ENCODE measurements around the gene PSPN. TPM values are rescaled to one million over a fixed set of nuclear protein-coding genes. Genes with fewer than 3 reads are reported as not detected.
A peak's percentile ranks its signal among the peaks of the same experiment; 100 is the strongest.

The PSPN gene
- total and polyA plus RNA-seq, 2 of the 13 experiments (the other 11 are each of a cell fraction or from before 2014, with no cell fraction given) = 0.69 to 1.1 TPM

- TF ChIP-seq JUN (CRISPR knock-in tag; IDR thresholded peaks at IDR 0.05) (no peak), RFXAP (CRISPR knock-in tag; IDR thresholded peaks at IDR 0.05; ENCODE audit: borderline replicate concordance) (peak; percentile 91), TAF1 (CRISPR knock-in tag; IDR thresholded peaks at IDR 0.05) (peak; percentile 58), SP1 (IDR thresholded peaks at IDR 0.05) (no peak), SP1 (CRISPR knock-in tag; IDR thresholded peaks at IDR 0.05) (no peak), RBFOX2 (IDR thresholded peaks at IDR 0.05; ENCODE audit: low read depth, low read length) (peak; percentile 89), PATZ1 (CRISPR knock-in tag; IDR thresholded peaks at IDR 0.05) (peak; percentile 97), HOXD1 (CRISPR knock-in tag; IDR thresholded peaks at IDR 0.05) (0 out of 2 replicates have a peak, but pooled peaks have one; percentile 50), CREB1 (IDR thresholded peaks at IDR 0.05) (no peak; the same call in 1 of the 2 replicates), CREB1 (CRISPR knock-in tag; IDR thresholded peaks at IDR 0.05) (no peak), ZBTB10 (CRISPR knock-in tag; IDR thresholded peaks at IDR 0.05; ENCODE audit: borderline replicate concordance) (no peak), ARNT2 (CRISPR knock-in tag; IDR thresholded peaks at IDR 0.05; ENCODE audit: low read depth) (0 out of 2 replicates have a peak, but pooled peaks have one; percentile 37), STAT5B (CRISPR knock-in tag; IDR thresholded peaks at IDR 0.05) (no peak), GABPB1 (CRISPR knock-in tag; IDR thresholded peaks at IDR 0.05) (peak; percentile 70; the same call in 1 of the 2 replicates), ZBTB14 (CRISPR knock-in tag; IDR thresholded peaks at IDR 0.05) (peak; percentile 65; the same call in 1 of the 2 replicates), RORA (CRISPR knock-in tag; IDR thresholded peaks at IDR 0.05) (no peak), GMEB1 (CRISPR knock-in tag; IDR thresholded peaks at IDR 0.05; ENCODE audit: borderline replicate concordance) (0 out of 2 replicates have a peak, but pooled peaks have one; percentile 70), GATAD1 (CRISPR knock-in tag; IDR thresholded peaks at IDR 0.05) (peak; percentile 75), RAD21 (CRISPR knock-in tag; IDR thresholded peaks at IDR 0.05) (peak; percentile 13; the same call in 1 of the 2 replicates), ZNF263 (CRISPR knock-in tag; IDR thresholded peaks at IDR 0.05) (peak; percentile 97), PITX1 (CRISPR knock-in tag; IDR thresholded peaks at IDR 0.05) (0 out of 2 replicates have a peak, but pooled peaks have one; percentile 2), CHD2 (IDR thresholded peaks at IDR 0.05; ENCODE audit: low read depth, low read length) (no peak), IKZF4 (CRISPR knock-in tag; IDR thresholded peaks at IDR 0.05; ENCODE audit: borderline replicate concordance, low read depth, not compliant biosample characterization) (no peak), ZNF776 (CRISPR knock-in tag; IDR thresholded peaks at IDR 0.05) (0 out of 2 replicates have a peak, but pooled peaks have one; percentile 41)
Measured at GRCh38 chr19:6424195-6424938, 48.6 kb upstream of the PSPN start, which contains the start of gene KHSRP (continued).

Data from HepG2 (cell line).